ENCODE results near the gene NTM. TPM values are rescaled to one million over a fixed set of nuclear protein-coding genes. Genes with fewer than 3 reads are reported as not detected.

NTM gene
- total and polyA plus RNA-seq, 2 experiments from 2014 or later, result 2.2 to 4.9 TPM

DNA sequence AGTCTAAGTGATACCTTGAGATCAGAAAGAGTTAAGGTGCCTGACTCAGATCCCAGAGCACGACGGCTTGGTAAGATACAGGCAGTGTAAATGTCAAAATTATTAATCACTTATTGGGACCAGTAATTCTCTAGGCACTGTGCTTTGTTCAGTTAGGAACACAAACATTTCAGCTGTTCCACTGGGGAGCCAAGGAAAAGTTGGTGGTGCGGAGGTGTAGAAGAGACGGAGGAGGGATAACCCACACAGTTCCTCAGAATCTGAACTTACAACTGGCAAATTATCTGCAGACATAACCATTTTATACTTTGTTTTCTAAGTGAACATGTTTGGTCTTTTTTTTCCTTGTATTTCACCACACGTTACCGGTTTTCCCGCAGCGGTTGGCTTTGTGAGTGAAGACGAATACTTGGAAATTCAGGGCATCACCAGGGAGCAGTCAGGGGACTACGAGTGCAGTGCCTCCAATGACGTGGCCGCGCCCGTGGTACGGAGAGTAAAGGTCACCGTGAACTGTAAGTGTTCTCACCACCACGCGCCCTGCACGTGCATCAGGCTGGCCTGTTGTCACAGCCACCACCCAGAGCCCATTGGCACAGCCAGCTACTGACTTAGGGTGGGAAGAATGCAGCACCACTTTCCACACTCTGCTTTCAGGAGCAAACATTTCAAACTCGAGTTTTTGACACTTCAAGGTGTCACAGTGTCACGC, 937.0 kb downstream of the NTM start:
- Histone ChIP-seq H3K4me2 (no peak overlapping the region), H3K9me2 (replicated peaks; ENCODE audit: insufficient read depth) (no peaks in the 10 kb centered on the region), H3K27ac (no peak overlapping the region), H3K27me3 (no peaks in the 10 kb centered on the region), H3K9me3 (ENCODE audit: low read depth) (no peaks in the 10 kb centered on the region), H3K4me3 (no peak overlapping the region), H4K20me1 (ENCODE audit: insufficient read depth, poor library complexity, severe bottlenecking) (no peaks in the 10 kb centered on the region), H2AFZ (no peak overlapping the region), H3K4me1 (ENCODE audit: insufficient read depth) (no peaks in the 10 kb centered on the region), H3K79me2 (no peaks in the 10 kb centered on the region), H3K36me3 (replicated peaks; ENCODE audit: insufficient read depth, low read depth) (no peaks in the 10 kb centered on the region)
- 93% methylated on average over 21 of the region's 21 CpGs for WGBS (ENCODE audit: low lambda C conversion rate, missing lambda C conversion rate)
- TF ChIP-seq EZH2phosphoT487 (IDR thresholded peaks at IDR 0.05; ENCODE audit: low read depth, severe bottlenecking, unreplicated experiment) (no peak), CTCF (IDR thresholded peaks at IDR 0.05; ENCODE audit: poor library complexity) (no peak), EZH2 (IDR thresholded peaks at IDR 0.05; ENCODE audit: borderline replicate concordance) (no peak)
- DNase-seq (ENCODE audit: low spot score), result no peak

DNA sequence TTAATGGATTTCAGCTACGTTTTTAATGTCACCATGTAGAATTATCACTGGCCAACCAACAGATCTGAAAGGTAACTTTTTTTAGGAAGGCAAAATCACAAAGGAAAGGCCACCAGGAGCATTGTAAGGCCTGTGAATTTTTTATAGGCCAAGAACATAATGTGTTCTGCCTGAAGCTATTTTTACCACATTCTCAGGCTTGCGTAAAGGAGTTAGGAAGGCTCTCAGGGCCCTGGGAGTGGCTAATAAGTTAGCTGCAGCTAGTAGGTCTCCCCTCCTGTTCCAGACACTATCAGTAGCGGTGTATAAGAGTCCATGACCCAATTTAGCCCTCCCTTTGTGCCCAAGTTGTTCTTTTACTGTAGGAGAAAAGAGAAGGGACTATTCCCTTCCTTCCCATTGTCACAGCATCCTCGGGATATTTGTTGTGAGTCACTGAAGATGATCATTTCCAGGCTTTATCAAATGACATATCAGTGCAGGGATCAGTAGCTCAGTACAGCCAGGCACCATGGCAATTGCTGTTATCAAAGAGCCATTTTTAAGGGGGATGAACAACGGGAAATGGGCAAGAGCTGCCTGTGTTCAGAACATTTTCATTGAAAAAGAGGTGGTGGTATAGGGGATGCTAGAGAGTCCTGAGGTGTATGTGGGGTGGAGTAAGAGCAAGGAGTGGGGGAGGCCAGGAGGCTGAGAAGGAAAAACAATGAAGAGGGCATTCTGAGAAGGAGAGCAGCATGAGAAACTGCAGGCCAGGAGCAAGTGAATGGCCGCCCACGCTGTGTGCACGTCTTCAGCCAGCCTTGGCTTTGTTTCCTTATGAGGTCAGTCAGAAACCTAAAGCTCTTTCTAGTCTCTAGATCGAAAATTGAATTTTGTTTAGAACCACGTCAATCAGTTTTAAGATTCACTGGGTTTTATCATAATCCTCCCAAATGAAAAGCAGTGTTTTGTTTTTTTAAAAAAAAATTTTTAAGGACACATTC, 940.3 kb downstream of the NTM start:
- H3K9me2 ChIP-seq (replicated peaks; ENCODE audit: insufficient read depth), result no peaks in the 10 kb centered on the region
- DNase-seq (ENCODE audit: low spot score), result no peak
- H3K9me3 ChIP-seq (ENCODE audit: low read depth), result no peaks in the 10 kb centered on the region
- no peaks in the 10 kb centered on the region for H4K20me1 ChIP-seq (ENCODE audit: insufficient read depth, poor library complexity, severe bottlenecking)
- WGBS (ENCODE audit: low lambda C conversion rate, missing lambda C conversion rate), result 62% methylated on average over 10 of the region's 10 CpGs
- H3K36me3 ChIP-seq (replicated peaks; ENCODE audit: insufficient read depth, low read depth), result no peaks in the 10 kb centered on the region
- no peak overlapping the region for H2AFZ ChIP-seq
- H3K4me2 ChIP-seq, result no peak overlapping the region
- H3K27me3 ChIP-seq, result no peaks in the 10 kb centered on the region
- TF ChIP-seq EZH2phosphoT487 (IDR thresholded peaks at IDR 0.05; ENCODE audit: low read depth, severe bottlenecking, unreplicated experiment), result no peak
- TF ChIP-seq EZH2 (IDR thresholded peaks at IDR 0.05; ENCODE audit: borderline replicate concordance), result no peak
- no peak for TF ChIP-seq CTCF (IDR thresholded peaks at IDR 0.05; ENCODE audit: poor library complexity)
- no peak overlapping the region for H3K4me3 ChIP-seq
- H3K4me1 ChIP-seq (ENCODE audit: insufficient read depth), result no peaks in the 10 kb centered on the region
- no peak overlapping the region for H3K27ac ChIP-seq
- H3K79me2 ChIP-seq, result no peaks in the 10 kb centered on the region

DNA sequence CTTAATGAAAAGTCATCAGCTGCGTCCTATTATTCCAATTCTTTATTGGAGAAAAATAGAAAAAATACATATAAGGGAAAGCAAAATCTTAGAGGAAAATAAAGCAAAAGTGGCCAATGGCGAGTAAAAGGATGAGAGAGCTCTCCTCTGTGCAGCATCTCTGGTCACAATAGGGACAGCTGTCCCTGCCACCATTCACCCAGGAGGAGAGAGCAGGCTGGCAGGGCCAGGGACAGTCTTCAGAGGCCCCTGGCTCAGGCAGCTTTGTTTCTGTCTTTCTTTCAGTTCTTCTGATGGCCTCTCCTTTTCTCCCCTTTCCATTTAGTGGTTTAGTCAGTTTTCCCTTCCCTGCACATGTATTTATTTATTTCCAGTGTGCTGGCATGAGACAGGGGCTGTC, 941.3 kb downstream of the NTM start:
- Histone ChIP-seq H3K27ac (no peak overlapping the region), H3K9me3 (ENCODE audit: low read depth) (no peaks in the 10 kb centered on the region), H4K20me1 (ENCODE audit: insufficient read depth, poor library complexity, severe bottlenecking) (no peaks in the 10 kb centered on the region), H3K27me3 (no peaks in the 10 kb centered on the region), H3K4me1 (ENCODE audit: insufficient read depth) (no peaks in the 10 kb centered on the region), H3K4me3 (no peak overlapping the region), H3K79me2 (no peaks in the 10 kb centered on the region), H3K4me2 (no peak overlapping the region), H3K9me2 (replicated peaks; ENCODE audit: insufficient read depth) (no peaks in the 10 kb centered on the region), H3K36me3 (replicated peaks; ENCODE audit: insufficient read depth, low read depth) (no peaks in the 10 kb centered on the region), H2AFZ (no peak overlapping the region)
- TF ChIP-seq CTCF (IDR thresholded peaks at IDR 0.05; ENCODE audit: poor library complexity), result no peak
- TF ChIP-seq EZH2phosphoT487 (IDR thresholded peaks at IDR 0.05; ENCODE audit: low read depth, severe bottlenecking, unreplicated experiment), result no peak
- TF ChIP-seq EZH2 (IDR thresholded peaks at IDR 0.05; ENCODE audit: borderline replicate concordance), result no peak
- 98% methylated on average over 2 of the region's 2 CpGs for WGBS (ENCODE audit: low lambda C conversion rate, missing lambda C conversion rate)
- no peak for DNase-seq (ENCODE audit: low spot score)

Measured in hepatocyte (in vitro differentiated cells).